Glomerular endothelial cell (primary cell): Measurements from ENCODE around the gene TSSC4. TPM values are rescaled to one million over a fixed set of nuclear protein-coding genes. Genes with fewer than 3 reads are reported as not detected.

Experiments used
- DNase-seq: peaks from one replicate; pipeline ENCODE4 v3.0.0-alpha.2; 2011; ENCODE audit warnings: low read depth, low spot score; ENCODE audit errors: extremely low read depth
- total RNA-seq: library from RNA; depleted of rRNA; stranded (reverse); fragments of >200 nt; gene quantifications from 2 replicates; pipeline ENCODE4 v1.2.3, GENCODE V29; 2015

Gene TSSC4
- total RNA-seq, 1 donor from 2014 or later = 51.0 TPM

- no peak for DNase-seq
Measured at GRCh38 chr11:2385156-2386151, 15.1 kb upstream of the TSSC4 start.

DNA sequence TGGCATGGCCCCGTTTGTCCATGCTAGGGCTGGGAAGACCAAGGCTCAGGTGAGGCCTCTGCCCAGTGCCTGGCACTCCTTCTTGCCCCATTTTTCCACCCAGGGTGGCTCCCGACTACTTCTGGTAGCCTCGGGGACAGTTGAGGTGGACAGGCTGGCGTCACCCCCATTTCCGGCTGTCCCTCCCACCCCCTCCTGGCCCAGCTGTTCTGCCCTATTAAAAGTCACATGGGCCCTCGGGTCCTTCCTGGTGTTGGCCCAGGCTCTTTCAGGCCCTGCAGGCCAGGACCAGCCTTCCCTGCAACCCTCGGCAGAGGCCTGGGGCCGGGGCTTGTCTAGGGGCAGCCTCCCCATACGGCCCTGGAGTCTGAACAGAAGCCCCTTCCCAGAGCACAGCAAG, 14.0 kb upstream of the TSSC4 start:
- DNase-seq = no peak

GRCh38 chr11:2387266-2387987, 13.1 kb upstream of the TSSC4 start:
- no peak for DNase-seq

DNA sequence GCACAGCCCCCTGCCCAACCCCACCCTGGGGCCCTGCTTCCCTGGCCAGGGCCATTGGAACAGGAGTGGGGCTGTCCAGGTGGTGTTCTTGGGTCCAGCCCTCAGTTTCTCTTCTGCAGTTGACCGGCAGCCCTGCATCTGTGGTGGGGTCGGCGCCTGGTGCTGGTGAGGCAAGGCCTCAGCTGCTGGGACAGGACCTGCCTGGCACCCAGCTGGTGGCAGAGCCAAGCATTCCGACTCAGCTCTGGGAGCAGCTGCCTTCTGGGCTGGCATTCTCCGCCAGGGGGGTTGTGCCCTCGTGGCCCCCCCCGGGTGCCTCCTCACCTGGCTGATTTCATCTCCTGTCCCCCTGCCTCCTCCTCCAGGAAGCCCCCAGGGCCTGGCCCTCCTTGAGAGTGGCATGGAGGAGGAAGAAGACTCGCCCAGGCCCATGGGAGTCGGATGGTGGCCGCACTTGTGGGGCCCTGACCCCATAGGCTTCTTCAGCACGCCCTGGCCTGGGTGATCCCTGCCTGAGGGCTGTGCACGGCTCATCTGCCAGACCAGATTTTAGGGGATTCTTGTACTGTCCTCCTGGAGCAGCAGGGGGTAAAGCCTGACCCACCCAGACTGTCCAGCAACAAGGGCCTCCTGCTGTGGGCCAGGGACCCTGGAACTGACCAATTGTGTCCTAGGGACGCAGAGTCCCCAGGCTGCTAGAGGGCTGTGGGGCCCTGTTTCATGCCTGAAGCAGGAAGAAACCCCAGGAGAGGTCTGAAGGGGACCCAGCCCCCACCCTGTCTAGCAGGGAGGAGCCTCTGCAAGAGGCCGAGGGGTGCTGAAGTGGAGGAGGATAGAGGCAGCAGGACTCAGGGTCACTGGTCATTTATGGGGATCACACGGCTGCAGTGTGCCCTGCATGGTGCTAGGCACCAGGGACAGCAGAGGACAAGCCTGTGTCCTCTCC, 11.8 kb upstream of the TSSC4 start:
- DNase-seq = no peak

- DNase-seq = no peak
Measured at GRCh38 chr11:2389377-2390026, 11.0 kb upstream of the TSSC4 start.

GRCh38 chr11:2390091-2390724, 10.3 kb upstream of the TSSC4 start:
- DNase-seq = no peak

- DNase-seq = no peak
Measured at GRCh38 chr11:2390725-2391151, 9.8 kb upstream of the TSSC4 start.

- no peak for DNase-seq
Measured at GRCh38 chr11:2391181-2391975, 9.2 kb upstream of the TSSC4 start.

DNA sequence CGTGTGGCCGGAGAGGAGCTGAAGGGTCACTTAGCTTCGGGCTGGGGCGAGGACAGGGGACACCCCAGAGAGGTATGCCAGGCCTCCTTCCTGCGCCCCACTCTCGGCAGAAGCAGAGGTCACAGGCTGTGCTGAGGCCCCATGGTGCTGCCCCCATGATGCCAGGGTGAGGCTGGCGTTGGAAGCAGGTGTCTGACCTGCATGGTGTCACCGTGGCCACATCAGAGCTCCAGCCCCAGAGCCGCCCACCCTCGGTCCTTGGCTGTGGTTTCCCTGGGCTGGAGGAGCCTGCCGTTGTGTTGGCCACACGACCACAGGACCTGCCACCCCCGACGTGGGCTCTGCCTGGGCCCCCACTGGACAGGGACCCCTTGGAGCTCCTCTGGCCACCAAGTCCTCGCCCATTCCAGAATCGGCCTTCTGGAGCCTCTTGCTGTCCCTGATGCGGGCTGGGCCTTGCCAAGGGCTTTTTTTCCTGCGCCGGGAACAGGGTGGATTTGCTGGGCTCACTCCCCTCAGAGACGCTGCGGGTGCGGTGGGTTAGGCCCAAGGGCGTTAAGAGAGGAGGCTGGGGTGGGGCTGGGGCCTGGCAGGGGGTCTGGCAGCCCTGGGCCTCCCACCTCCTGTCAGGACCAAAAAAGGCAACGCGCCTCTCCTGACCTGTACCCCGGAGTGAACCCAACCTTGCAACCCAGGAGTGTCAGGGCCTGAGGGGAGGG, 8.2 kb upstream of the TSSC4 start:
- no peak for DNase-seq

- DNase-seq = no peak
Measured at GRCh38 chr11:2393111-2393868, 7.3 kb upstream of the TSSC4 start.

DNA sequence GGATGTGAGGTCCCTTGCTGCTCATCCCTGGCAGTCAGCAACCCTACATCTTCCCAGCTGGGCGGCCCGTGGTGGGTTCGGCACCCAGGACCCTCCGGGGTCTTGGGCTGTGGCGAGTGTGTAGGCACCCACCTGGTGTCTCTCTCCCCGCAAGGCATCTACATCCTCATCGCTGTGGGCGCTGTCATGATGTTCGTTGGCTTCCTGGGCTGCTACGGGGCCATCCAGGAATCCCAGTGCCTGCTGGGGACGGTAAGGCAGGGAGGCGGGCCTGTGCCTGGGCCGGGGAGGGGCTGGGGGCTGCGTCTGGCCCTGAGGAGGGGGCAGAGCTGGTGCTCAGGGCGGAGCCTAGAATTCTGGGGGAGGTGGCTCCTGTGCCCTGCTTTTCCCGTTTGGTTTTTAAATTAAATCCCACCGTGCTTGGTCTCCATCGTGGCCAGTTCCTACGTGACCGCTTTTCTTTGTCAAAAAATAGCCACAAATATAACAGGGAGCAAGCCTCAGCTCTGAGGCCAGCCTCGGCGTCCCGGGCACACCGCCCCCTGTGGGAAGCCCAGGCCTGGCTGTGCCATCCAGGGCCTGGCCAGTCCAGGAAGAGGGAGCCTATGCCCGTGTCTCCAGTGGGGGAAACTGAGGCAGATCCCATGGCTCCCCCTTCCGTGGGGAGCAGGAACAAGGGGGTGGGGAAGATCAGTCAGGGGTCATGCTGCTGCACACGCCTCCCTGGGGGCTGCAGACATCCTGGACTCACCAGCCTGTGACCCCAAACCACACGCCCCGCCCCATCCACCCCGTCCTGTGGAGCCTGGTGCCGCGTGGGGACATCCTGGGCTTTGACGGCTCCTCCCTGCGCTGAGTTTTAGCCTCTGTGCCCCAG, 6.4 kb upstream of the TSSC4 start:
- DNase-seq = no peak

DNA sequence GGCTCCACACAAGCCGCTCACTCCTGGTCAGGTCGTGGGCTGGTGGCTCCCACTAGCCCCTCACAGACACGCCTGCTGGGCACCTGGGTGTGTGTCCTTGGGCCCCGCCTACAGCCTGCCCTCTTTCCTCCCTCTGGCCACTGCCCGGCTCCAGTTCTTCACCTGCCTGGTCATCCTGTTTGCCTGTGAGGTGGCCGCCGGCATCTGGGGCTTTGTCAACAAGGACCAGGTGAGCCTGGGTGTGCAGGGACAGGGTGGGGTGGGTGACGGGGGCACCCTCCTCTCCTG, 5.8 kb upstream of the TSSC4 start:
- no peak for DNase-seq

- no peak for DNase-seq
Measured at GRCh38 chr11:2395211-2395730, 5.3 kb upstream of the TSSC4 start.

DNA sequence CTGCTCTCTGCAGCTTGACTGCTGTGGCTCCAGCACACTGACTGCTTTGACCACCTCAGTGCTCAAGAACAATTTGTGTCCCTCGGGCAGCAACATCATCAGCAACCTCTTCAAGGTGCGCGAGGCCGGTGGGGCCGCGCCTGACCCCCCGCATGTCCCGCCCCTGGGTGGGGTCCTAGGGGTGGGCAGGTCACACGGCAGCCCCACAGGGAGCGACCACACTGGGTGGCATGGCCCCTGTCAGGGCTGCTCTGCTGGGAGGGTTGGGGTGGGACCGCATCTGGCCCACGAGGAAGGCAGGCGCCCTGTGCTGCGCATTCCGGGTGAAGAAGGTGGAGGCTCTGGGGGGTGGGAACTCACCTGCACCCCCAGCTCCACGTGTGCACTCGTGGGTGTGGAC, 4.7 kb upstream of the TSSC4 start:
- DNase-seq = no peak

- no peak for DNase-seq
Measured at GRCh38 chr11:2396471-2396870, 4.1 kb upstream of the TSSC4 start.

- no peak for DNase-seq
Measured at GRCh38 chr11:2397005-2397404, 3.5 kb upstream of the TSSC4 start.
